Measurements from ENCODE around the gene FFAR1.

Gene FFAR1

GRCh38 chr19:35347171-35347929, at the start of gene FFAR1:
Gene FFAR1 (plus strand): TSS chr19:35347902. CDS start chr19:35351552, 3,650 bp downstream.
- no peak for DNase-seq

GRCh38 chr19:35297922-35298321, 49.8 kb upstream of the FFAR1 start:
- no peak for DNase-seq

- no peak for DNase-seq
These were observed 49.1 kb upstream of the FFAR1 start for GRCh38 chr19:35298561-35298972.

GRCh38 chr19:35299523-35300338, 48.0 kb upstream of the FFAR1 start:
- no peak for DNase-seq

- no peak for DNase-seq
These were observed 47.4 kb upstream of the FFAR1 start for GRCh38 chr19:35300339-35300649.

- no peak for DNase-seq
These were observed 45.7 kb upstream of the FFAR1 start for GRCh38 chr19:35301961-35302360.

- DNase-seq = no peak
These were observed 45.3 kb upstream of the FFAR1 start for GRCh38 chr19:35302446-35302845.

GRCh38 chr19:35303357-35303915, 44.3 kb upstream of the FFAR1 start:
- DNase-seq = no peak

GRCh38 chr19:35304036-35304435, 43.7 kb upstream of the FFAR1 start:
- no peak for DNase-seq

- DNase-seq = no peak
These were observed 42.5 kb upstream of the FFAR1 start for GRCh38 chr19:35305181-35305580.

- DNase-seq = peak in 1 of 2 experiments; percentile 40
These were observed 41.0 kb upstream of the FFAR1 start for GRCh38 chr19:35306473-35307246.

- no peak for DNase-seq
These were observed 39.8 kb upstream of the FFAR1 start for GRCh38 chr19:35307931-35308330.

GRCh38 chr19:35308910-35309309, 38.8 kb upstream of the FFAR1 start:
- DNase-seq = no peak

- DNase-seq = no peak
These were observed 38.0 kb upstream of the FFAR1 start for GRCh38 chr19:35309481-35310279.

GRCh38 chr19:35310331-35310730, 37.4 kb upstream of the FFAR1 start:
- DNase-seq = no peak

GRCh38 chr19:35310811-35311465, 36.8 kb upstream of the FFAR1 start:
- DNase-seq = no peak

- DNase-seq = no peak
These were observed 35.6 kb upstream of the FFAR1 start for GRCh38 chr19:35311901-35312665.

GRCh38 chr19:35313587-35313986, 34.1 kb upstream of the FFAR1 start:
- DNase-seq = no peak

- DNase-seq = no peak
These were observed 33.7 kb upstream of the FFAR1 start for GRCh38 chr19:35314031-35314430.

GRCh38 chr19:35314858-35315470, 32.7 kb upstream of the FFAR1 start:
- DNase-seq = no peak

- no peak for DNase-seq
These were observed 31.8 kb upstream of the FFAR1 start for GRCh38 chr19:35315883-35316282.
